Measurements from ENCODE around the gene PTGDS.

GRCh38 chr9:137016436-137016835 lies 39.1 kb downstream of the PTGDS start:
- no peak for TF ChIP-seq CTCF (IDR thresholded peaks at IDR 0.05)
- no peak for TF ChIP-seq POLR2A (IDR thresholded peaks at IDR 0.05)

Measured in adrenal gland (tissue), 5 donors.